SK-N-MC (cell line): ENCODE results near the gene OFD1.

ENCODE experiments used
- EZH2 ChIP-seq: fragments of 200-600 bp; sonication (generic); IDR thresholded peaks from one replicate; pipeline ENCODE4 v1.6.1; 2017; ENCODE audit warnings: antibody characterized with exemption
- POLR2AphosphoS5 ChIP-seq: IDR thresholded peaks from 2 replicates; pipeline ENCODE4 v1.6.1; 2012; ENCODE audit warnings: mild to moderate bottlenecking, low read depth, low read length, borderline replicate concordance

- TF ChIP-seq POLR2AphosphoS5 (no peak), EZH2 (no peak)
Observed at GRCh38 chrX:13692771-13693231, 41.7 kb upstream of the OFD1 start.
